ENCODE results near the gene PRKG1.
"Not testable (repeated sequence)": the region's sequence is repeated elsewhere in the genome, so short reads cannot be mapped to it uniquely, and the experiment has no call there.

DNA sequence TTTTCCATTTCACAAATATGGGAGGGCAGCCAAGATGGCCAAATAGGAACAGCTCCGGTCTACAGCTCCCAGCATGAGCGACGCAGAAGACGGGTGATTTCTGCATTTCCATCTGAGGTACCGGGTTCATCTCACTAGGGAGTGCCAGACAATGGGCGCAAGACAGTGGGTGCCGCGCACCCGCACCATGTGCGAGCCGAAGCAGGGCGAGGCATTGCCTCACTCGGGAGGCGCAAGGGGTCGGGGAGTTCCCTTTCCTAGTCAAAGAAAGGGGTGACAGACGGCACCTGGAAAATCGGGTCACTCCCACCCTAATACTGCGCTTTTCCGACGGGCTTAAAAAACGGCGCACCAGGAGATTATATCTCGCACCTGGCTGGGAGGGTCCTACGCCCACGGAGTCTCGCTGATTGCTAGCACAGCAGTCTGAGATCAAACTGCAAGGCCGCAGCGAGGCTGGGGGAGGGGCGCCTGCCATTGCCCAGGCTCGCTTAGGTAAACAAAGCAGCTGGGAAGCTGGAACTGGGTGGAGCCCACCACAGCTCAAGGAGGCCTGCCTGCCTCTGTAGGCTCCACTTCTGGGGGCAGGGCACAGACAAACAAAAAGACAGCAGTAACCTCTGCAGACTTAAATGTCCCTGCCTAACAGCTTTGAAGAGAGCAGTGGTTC, 89.2 kb downstream of the PRKG1 start:
- TF ChIP-seq, protein P1, sequence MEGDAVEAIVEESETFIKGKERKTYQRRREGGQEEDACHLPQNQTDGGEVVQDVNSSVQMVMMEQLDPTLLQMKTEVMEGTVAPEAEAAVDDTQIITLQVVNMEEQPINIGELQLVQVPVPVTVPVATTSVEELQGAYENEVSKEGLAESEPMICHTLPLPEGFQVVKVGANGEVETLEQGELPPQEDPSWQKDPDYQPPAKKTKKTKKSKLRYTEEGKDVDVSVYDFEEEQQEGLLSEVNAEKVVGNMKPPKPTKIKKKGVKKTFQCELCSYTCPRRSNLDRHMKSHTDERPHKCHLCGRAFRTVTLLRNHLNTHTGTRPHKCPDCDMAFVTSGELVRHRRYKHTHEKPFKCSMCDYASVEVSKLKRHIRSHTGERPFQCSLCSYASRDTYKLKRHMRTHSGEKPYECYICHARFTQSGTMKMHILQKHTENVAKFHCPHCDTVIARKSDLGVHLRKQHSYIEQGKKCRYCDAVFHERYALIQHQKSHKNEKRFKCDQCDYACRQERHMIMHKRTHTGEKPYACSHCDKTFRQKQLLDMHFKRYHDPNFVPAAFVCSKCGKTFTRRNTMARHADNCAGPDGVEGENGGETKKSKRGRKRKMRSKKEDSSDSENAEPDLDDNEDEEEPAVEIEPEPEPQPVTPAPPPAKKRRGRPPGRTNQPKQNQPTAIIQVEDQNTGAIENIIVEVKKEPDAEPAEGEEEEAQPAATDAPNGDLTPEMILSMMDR (IDR thresholded peaks at IDR 0.05; ENCODE audit: control extremely low read depth in 1 of 3, insufficient read depth in 1 of 3, low read depth in 1 of 3, low read length in 3 of 3) = not testable (repeated sequence)
- not testable (repeated sequence) for TF ChIP-seq EP300 (IDR thresholded peaks at IDR 0.05; ENCODE audit: borderline replicate concordance in 1 of 2, low read depth in 2 of 2, low read length in 2 of 2); SP2 (IDR thresholded peaks at IDR 0.05; ENCODE audit: low read length); EZH2 (IDR thresholded peaks at IDR 0.05; ENCODE audit: low read depth, low read length, severe bottlenecking); CHD2 (IDR thresholded peaks at IDR 0.05; ENCODE audit: low read length); GABPA (IDR thresholded peaks at IDR 0.05; ENCODE audit: borderline replicate concordance, insufficient read depth, low read length); RAD21 (IDR thresholded peaks at IDR 0.05 in 1 of 2, conservative IDR thresholded peaks at IDR 0.05 in 1 of 2; ENCODE audit: low read depth in 2 of 2, low read length in 2 of 2); FOSL1 (IDR thresholded peaks at IDR 0.05; ENCODE audit: insufficient read depth, low read depth, low read length)
- TF ChIP-seq, protein P2, sequence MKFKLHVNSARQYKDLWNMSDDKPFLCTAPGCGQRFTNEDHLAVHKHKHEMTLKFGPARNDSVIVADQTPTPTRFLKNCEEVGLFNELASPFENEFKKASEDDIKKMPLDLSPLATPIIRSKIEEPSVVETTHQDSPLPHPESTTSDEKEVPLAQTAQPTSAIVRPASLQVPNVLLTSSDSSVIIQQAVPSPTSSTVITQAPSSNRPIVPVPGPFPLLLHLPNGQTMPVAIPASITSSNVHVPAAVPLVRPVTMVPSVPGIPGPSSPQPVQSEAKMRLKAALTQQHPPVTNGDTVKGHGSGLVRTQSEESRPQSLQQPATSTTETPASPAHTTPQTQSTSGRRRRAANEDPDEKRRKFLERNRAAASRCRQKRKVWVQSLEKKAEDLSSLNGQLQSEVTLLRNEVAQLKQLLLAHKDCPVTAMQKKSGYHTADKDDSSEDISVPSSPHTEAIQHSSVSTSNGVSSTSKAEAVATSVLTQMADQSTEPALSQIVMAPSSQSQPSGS (IDR thresholded peaks at IDR 0.05; ENCODE audit: low read length) = not testable (repeated sequence)

Data from H1 (cell line).